Parathyroid adenoma (tissue), 2 donors: Measurements from ENCODE around the gene PSAT1.

Source experiments
- H2AFZ ChIP-seq: fragments of 300-600 bp; sonication (generic); one replicate; pipeline ENCODE4 v1.7.0; 2017; ENCODE audit warnings: antibody characterized with exemption, mild to moderate bottlenecking
- H3K27ac ChIP-seq: fragments of 300-600 bp; sonication (generic); one replicate; pipeline ENCODE4 v1.7.0; 2017
- H3K27me3 ChIP-seq: fragments of 300-600 bp; sonication (generic); one replicate; pipeline ENCODE4 v1.7.0; 2017; ENCODE audit warnings: low read length; ENCODE audit not compliant: control insufficient read depth, insufficient read depth
- H3K36me3 ChIP-seq: fragments of 300-600 bp; sonication (generic); one replicate; pipeline ENCODE4 v1.7.0; 2017; ENCODE audit warnings: low read length; ENCODE audit not compliant: control insufficient read depth, insufficient read depth
- H3K4me1 ChIP-seq: fragments of 300-600 bp; sonication (generic); one replicate; pipeline ENCODE4 v1.7.0; 2017; ENCODE audit warnings: control low read depth
- H3K4me2 ChIP-seq: fragments of 300-600 bp; sonication (generic); one replicate; pipeline ENCODE4 v1.7.0; 2017; ENCODE audit warnings: low read length
- H3K4me3 ChIP-seq: fragments of 300-600 bp; sonication (generic); one replicate; pipeline ENCODE4 v1.7.0; 2017; ENCODE audit warnings: low read depth, low read length
- H3K79me2 ChIP-seq: fragments of 300-600 bp; sonication (generic); one replicate; pipeline ENCODE4 v1.7.0; 2017; ENCODE audit warnings: control low read depth
- H3K9ac ChIP-seq: fragments of 300-600 bp; sonication (generic); one replicate; pipeline ENCODE4 v1.7.0; 2017; ENCODE audit warnings: mild to moderate bottlenecking
- H3K9me3 ChIP-seq: fragments of 300-600 bp; sonication (generic); one replicate; pipeline ENCODE4 v1.7.0; 2017; ENCODE audit warnings: low read length; ENCODE audit not compliant: control insufficient read depth
- TF ChIP-seq, protein P1 (sequence below): fragments of 300-600 bp; sonication (generic); IDR thresholded peaks from one replicate; pipeline ENCODE4 v1.7.0; 2017; ENCODE audit warnings: antibody characterized with exemption, mild to moderate bottlenecking
- donor health status: primary hyperparathyroidism.

PSAT1 gene

DNA sequence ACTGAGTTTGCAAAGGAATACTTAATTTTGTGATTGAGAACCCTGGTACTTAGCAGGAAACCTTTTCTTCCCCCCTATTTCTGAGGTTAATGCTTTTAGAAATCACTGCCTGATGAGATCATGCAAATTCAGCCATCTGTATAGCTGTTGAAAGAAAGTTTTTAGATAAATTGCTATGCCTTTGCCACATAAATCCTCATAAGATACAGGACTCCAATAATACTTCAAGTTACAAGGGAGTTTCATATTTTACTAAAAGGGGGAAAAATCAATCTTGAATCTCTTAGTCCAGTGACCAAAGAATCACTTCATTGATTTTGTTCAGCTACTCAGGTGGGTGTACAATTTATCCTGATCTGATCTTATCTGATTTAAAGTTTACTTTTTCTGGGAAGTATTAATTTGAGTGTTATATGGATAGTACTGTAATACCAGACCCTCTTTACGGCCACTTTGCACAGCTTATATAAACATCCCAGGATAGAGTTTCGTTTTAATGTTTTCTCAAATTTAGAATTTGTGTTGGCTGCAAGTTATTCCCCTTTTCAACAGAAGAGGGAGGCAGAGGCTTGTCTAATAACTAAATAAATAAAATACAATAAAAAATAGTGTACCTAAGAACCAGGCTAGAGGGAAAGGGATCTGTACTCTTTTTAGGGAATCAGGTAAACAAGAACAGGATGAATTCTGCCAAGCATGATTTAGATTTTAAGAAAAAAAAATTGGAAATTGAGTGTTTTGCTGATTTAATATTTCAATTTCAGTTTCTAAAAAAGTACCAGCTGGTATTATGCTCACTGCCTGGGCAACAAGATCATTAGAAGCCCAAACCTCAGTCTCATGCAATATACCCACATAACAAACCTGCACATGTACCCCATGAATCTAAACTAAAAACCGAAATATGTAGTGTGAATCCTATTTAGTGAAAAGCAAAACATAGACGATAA, 69.1 kb downstream of the PSAT1 start:
- H3K9me3 ChIP-seq = no peaks in the 10 kb centered on the region
- no peak overlapping the region for H3K4me2 ChIP-seq
- H3K9ac ChIP-seq = no peak overlapping the region
- TF ChIP-seq, protein P1, sequence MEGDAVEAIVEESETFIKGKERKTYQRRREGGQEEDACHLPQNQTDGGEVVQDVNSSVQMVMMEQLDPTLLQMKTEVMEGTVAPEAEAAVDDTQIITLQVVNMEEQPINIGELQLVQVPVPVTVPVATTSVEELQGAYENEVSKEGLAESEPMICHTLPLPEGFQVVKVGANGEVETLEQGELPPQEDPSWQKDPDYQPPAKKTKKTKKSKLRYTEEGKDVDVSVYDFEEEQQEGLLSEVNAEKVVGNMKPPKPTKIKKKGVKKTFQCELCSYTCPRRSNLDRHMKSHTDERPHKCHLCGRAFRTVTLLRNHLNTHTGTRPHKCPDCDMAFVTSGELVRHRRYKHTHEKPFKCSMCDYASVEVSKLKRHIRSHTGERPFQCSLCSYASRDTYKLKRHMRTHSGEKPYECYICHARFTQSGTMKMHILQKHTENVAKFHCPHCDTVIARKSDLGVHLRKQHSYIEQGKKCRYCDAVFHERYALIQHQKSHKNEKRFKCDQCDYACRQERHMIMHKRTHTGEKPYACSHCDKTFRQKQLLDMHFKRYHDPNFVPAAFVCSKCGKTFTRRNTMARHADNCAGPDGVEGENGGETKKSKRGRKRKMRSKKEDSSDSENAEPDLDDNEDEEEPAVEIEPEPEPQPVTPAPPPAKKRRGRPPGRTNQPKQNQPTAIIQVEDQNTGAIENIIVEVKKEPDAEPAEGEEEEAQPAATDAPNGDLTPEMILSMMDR = peak; percentile 10
- no peaks in the 10 kb centered on the region for H3K36me3 ChIP-seq
- H3K4me3 ChIP-seq = no peak overlapping the region
- H3K79me2 ChIP-seq = no peaks in the 10 kb centered on the region
- H2AFZ ChIP-seq = no peak overlapping the region
- no peaks in the 10 kb centered on the region for H3K4me1 ChIP-seq
- no peak overlapping the region for H3K27ac ChIP-seq
- H3K27me3 ChIP-seq = no peaks in the 10 kb centered on the region

DNA sequence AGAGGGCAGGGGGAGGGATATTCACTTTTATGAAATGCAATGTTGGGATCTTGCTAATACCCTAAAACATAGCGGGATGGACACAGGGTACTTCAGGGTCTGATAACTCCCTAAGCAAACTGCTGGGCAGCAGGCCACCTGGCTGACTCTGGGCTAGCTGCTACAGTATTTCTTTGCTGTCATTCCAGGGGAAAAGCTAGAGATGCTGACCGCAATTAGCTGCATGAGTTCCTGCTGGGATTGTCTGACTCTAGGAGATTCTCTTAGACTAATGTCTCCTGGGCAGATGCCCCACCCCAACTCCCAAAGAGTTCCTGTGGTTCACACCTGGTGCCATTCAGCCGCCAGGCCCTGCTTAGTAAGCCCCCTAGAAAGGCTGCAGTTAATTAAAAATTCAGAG, 69.9 kb downstream of the PSAT1 start:
- Histone ChIP-seq H3K36me3 (no peaks in the 10 kb centered on the region), H3K4me3 (no peak overlapping the region), H3K9me3 (no peaks in the 10 kb centered on the region), H2AFZ (no peak overlapping the region), H3K4me1 (no peaks in the 10 kb centered on the region), H3K79me2 (no peaks in the 10 kb centered on the region), H3K27me3 (no peaks in the 10 kb centered on the region), H3K9ac (no peak overlapping the region), H3K4me2 (no peak overlapping the region), H3K27ac (no peak overlapping the region)
- TF ChIP-seq, protein P1 = no peak

DNA sequence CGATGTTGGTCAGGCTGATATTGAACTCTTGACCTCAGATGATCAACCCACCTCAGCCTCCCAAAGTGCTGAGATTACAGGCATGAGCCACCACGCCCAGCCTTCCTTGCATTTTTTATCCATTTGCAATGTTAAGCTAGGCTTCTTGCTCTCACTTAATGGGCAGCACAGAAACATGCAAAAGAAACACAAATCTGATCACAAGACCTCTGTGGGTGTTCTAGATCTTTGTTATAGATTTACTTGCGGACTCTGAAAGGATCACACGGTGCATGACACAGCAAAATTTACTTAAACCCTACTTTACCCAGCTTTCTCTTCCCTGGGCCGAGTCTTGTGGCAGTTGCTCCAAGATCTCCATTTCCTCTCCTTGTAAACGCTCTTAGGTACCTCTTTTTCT, 71.3 kb downstream of the PSAT1 start:
- H3K4me3 ChIP-seq = no peak overlapping the region
- H3K79me2 ChIP-seq = no peaks in the 10 kb centered on the region
- no peaks in the 10 kb centered on the region for H3K27me3 ChIP-seq
- H3K4me1 ChIP-seq = no peaks in the 10 kb centered on the region
- H2AFZ ChIP-seq = no peak overlapping the region
- no peaks in the 10 kb centered on the region for H3K36me3 ChIP-seq
- TF ChIP-seq, protein P1 = no peak
- no peak overlapping the region for H3K9ac ChIP-seq
- H3K4me2 ChIP-seq = no peak overlapping the region
- no peaks in the 10 kb centered on the region for H3K9me3 ChIP-seq
- H3K27ac ChIP-seq = no peak overlapping the region

DNA sequence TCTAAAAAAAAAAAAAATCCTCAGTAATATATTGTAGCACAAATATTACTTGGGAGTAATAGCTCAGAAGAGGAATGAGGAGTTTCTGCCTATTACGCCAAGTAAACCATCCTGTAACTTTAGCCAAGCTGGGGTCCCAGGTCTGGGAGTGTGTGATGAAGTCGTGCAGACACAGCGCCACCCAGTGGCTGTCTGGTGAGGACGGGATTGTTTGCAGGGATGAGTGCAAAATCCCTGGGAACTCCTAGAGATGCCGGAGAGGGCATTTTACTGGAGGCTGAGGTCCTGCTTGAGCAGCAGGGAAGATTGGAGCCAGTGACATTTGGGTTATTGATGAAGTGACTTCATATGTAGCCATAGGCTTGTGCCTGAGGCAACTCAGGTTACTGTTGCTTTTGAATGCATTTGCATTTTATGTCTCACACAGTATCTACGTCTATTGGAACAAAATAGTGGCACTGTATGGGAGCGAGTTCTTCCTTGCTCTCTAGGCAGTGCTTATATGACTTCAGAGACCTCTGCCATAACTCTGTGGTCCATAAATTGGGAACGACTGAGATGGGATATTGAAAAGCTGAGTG, 72.8 kb downstream of the PSAT1 start:
- no peaks in the 10 kb centered on the region for H3K79me2 ChIP-seq
- no peak overlapping the region for H3K9ac ChIP-seq
- no peaks in the 10 kb centered on the region for H3K36me3 ChIP-seq
- no peaks in the 10 kb centered on the region for H3K4me1 ChIP-seq
- no peaks in the 10 kb centered on the region for H3K9me3 ChIP-seq
- H3K27ac ChIP-seq = no peak overlapping the region
- no peaks in the 10 kb centered on the region for H3K27me3 ChIP-seq
- H3K4me2 ChIP-seq = no peak overlapping the region
- H2AFZ ChIP-seq = no peak overlapping the region
- no peak overlapping the region for H3K4me3 ChIP-seq
- TF ChIP-seq, protein P1 = peak; percentile 40
